B cell (primary cell): ENCODE measurements around the gene C6orf136. TPM values are rescaled to one million over a fixed set of nuclear protein-coding genes. Genes with fewer than 3 reads are reported as not detected.

ENCODE experiments used
- ATAC-seq: fragments of 200-7000 bp; cut with Tn5 transposase; one replicate; pipeline ENCODE4 v1.10.0; 2021; ENCODE audit warnings: low read depth, mild to moderate bottlenecking, moderate number of reproducible peaks, moderate library complexity
- CTCF ChIA-PET: fragments of 350-600 bp; sonication (Branson Sonifier 250); formaldehyde crosslinking; loops from one replicate; lab custom pipeline; 2021; ENCODE audit warnings: antibody characterized with exemption, inconsistent platforms; lab: Charles Lee
- POLR2A ChIA-PET: fragments of 350-600 bp; sonication (Branson Sonifier 250); formaldehyde crosslinking; loops from one replicate; lab custom pipeline; 2021; ENCODE audit warnings: antibody characterized with exemption; lab: Charles Lee
- DNase-seq: peaks from one replicate; pipeline ENCODE4 v3.0.0; 2013
- H2AFZ ChIP-seq: 2 replicates; pipeline ENCODE4 v1.6.1; 2012; ENCODE audit warnings: mild to moderate bottlenecking, low read depth, low read length; ENCODE audit not compliant: insufficient read depth, poor library complexity, severe bottlenecking
- H3K27ac ChIP-seq, 2 donors: 1 replicate in 1 of 2; 2 replicates in 1 of 2; pipeline ENCODE4 v1.5.1; 2012 to 2013; ENCODE audit warnings: low read length in 2 of 2, mild to moderate bottlenecking in 2 of 2, moderate library complexity in 1 of 2
- H3K27me3 ChIP-seq, 4 experiments: fragments of 200-600 bp in 1 of 4; sonication (generic) in 1 of 4; replicated peaks in 1 of 4; 1 replicate in 2 of 4; 2 replicates in 2 of 4; pipeline versions ENCODE4 v1.6.1 to v1.7.0; 2013 to 2016; ENCODE audit warnings: low read length in 3 of 4, mild to moderate bottlenecking in 2 of 4, mixed read lengths in 1 of 4, moderate library complexity in 1 of 4; ENCODE audit not compliant: insufficient read depth in 4 of 4, control insufficient read depth in 3 of 4; ENCODE audit errors: control extremely low read depth in 1 of 4
- H3K36me3 ChIP-seq, 2 experiments: replicated peaks in 1 of 2; 1 replicate in 1 of 2; 2 replicates in 1 of 2; pipeline versions ENCODE4 v1.6.1 to v1.7.1; 2013; ENCODE audit warnings: low read length in 1 of 2; ENCODE audit not compliant: insufficient read depth in 2 of 2, control insufficient read depth in 1 of 2; ENCODE audit errors: control extremely low read depth in 1 of 2, extremely low read depth in 1 of 2
- H3K4me1 ChIP-seq, 2 donors: fragments of 200-600 bp in 1 of 2; sonication (generic) in 1 of 2; 1 replicate in 1 of 2; 2 replicates in 1 of 2; pipeline versions ENCODE4 v1.5.1 to v1.6.1; 2013 to 2017; ENCODE audit warnings: low read length in 2 of 2; ENCODE audit not compliant: control insufficient read depth in 2 of 2, insufficient read depth in 2 of 2
- H3K4me2 ChIP-seq: replicated peaks from 2 replicates; pipeline ENCODE3; 2012; ENCODE audit warnings: mild to moderate bottlenecking, low read depth, low read length; ENCODE audit not compliant: poor library complexity, severe bottlenecking
- H3K4me3 ChIP-seq, 5 experiments: fragments of 200-600 bp in 1 of 5; sonication (generic) in 1 of 5; 1 replicate in 3 of 5; 2 replicates in 2 of 5; pipeline versions ENCODE4 v1.5.1 to v1.7.0; 2011 to 2016; ENCODE audit warnings: low read length in 4 of 5, mild to moderate bottlenecking in 4 of 5, low read depth in 2 of 5, control low read depth in 1 of 5, moderate library complexity in 1 of 5; ENCODE audit not compliant: insufficient read depth in 1 of 5; ENCODE audit errors: control extremely low read depth in 1 of 5, extremely low read depth in 1 of 5
- H3K79me2 ChIP-seq: fragments of 200-600 bp; sonication (generic); one replicate; pipeline ENCODE4 v1.6.0; 2016; ENCODE audit warnings: low read length; ENCODE audit not compliant: control insufficient read depth, insufficient read depth
- H3K9ac ChIP-seq: fragments of 200-600 bp; sonication (generic); 2 replicates; pipeline ENCODE4 v1.6.1; 2017; ENCODE audit warnings: mild to moderate bottlenecking, low read length, moderate library complexity
- H3K9me3 ChIP-seq, 3 donors: one replicate each; pipeline versions ENCODE4 v1.6.1 to v1.7.1; 2013; ENCODE audit warnings: low read length in 2 of 3; ENCODE audit not compliant: control insufficient read depth in 2 of 3, insufficient read depth in 1 of 3; ENCODE audit errors: control extremely low read depth in 1 of 3
- H4K20me1 ChIP-seq: 2 replicates; pipeline ENCODE4 v1.6.0; 2012; ENCODE audit warnings: mild to moderate bottlenecking, low read length; ENCODE audit not compliant: insufficient read depth, control insufficient read depth, poor library complexity, severe bottlenecking
- H3K27ac Mint-ChIP-seq: one replicate; pipeline ENCODE4 v1.8.0; 2021; ENCODE audit warnings: mixed read lengths
- H3K27me3 Mint-ChIP-seq: one replicate; pipeline ENCODE4 v1.8.0; 2021; ENCODE audit warnings: mixed read lengths
- H3K4me1 Mint-ChIP-seq: one replicate; pipeline ENCODE4 v1.8.0; 2021; ENCODE audit warnings: mixed read lengths
- H3K4me3 Mint-ChIP-seq: one replicate; pipeline ENCODE4 v1.8.0; 2021; ENCODE audit warnings: mixed read lengths
- H3K9me3 Mint-ChIP-seq: one replicate; pipeline ENCODE4 v1.8.0; 2022; ENCODE audit warnings: mixed read lengths; ENCODE audit not compliant: insufficient read depth
- EZH2 ChIP-seq: IDR thresholded peaks from 2 replicates; pipeline ENCODE4 v1.6.1; 2012; ENCODE audit warnings: borderline replicate concordance, low read depth, mild to moderate bottlenecking, moderate library complexity, low read length; ENCODE audit not compliant: insufficient read depth, poor library complexity, severe bottlenecking
- WGBS: methylation state at CpG from one replicate; pipeline ENCODE4 v1.1.5; 2013; ENCODE audit warnings: missing lambda C conversion rate; ENCODE audit not compliant: insufficient coverage; 5-methylcytosine and 5-hydroxymethylcytosine counted together
- intact Hi-C: fragments of 100-400 bp; cut with micrococcal nuclease; formaldehyde crosslinking; loops from one replicate; pipeline ENCODE4 v1.10.0; 2022
- polyA plus RNA-seq: library from polyadenylated mRNA; depleted of rRNA; stranded (reverse); fragments of >200 nt; gene quantifications from 2 replicates; pipeline ENCODE4 v1.2.3, GENCODE V29; 2012
- total RNA-seq, 2 donors: library from RNA; stranded (reverse); fragments of 120-200 nt in 1 of 2; gene quantifications; 1 replicate in 1 of 2; 2 replicates in 1 of 2; pipeline versions ENCODE4 v1.2.3 to v1.2.4, GENCODE V29; 2013 to 2022
- TF ChIP-seq, protein P1 (sequence below): fragments of 200-600 bp; IDR thresholded peaks from one replicate; pipeline ENCODE4 v1.8.0; 2022; ENCODE audit warnings: antibody characterized with exemption, mild to moderate bottlenecking

Gene C6orf136
- total and polyA plus RNA-seq, 2 donors (not counting 1 experiment from before 2014, with no cell fraction given) = 36.6 to 37.2 TPM

DNA sequence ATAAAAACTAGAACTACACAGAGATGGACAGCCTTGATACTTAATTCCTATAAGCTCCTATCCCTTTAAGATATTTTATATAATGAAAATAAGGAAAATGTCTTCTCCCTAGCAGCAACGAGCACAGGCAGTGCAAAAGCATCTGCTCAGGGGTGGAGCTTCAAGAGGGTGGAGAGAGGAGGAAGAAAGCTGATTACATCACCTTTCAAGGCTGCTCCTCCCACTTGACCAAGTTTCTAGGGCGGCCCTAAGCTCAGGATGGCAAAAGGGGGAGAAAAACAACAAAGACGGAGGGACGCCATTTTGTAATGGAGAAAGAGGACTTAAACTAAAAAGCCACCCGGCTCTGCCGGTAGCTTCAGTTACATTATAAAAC is 32.1 kb upstream of the C6orf136 start:
- H3K36me3 ChIP-seq = peaks cover 4 to 20% of the 10 kb centered on the region in 2 experiments
- no peaks in the 10 kb centered on the region for H3K9me3 ChIP-seq
- intact Hi-C loops = loop anchor here (2.0 to 10.0 kb wide), 4 partner anchors 18 to 740 kb away; partner anchors contain the start of genes GTF2H4 and HLA-B
- H3K79me2 ChIP-seq = peaks cover 79% of the 10 kb centered on the region
- H3K4me1 Mint-ChIP-seq = peaks cover 58% of the 10 kb centered on the region
- H3K27me3 Mint-ChIP-seq = no peaks in the 10 kb centered on the region
- peak overlapping the region; percentile 40 for H2AFZ ChIP-seq
- H3K4me1 ChIP-seq = peaks cover 41 to 46% of the 10 kb centered on the region in 2 donors
- H3K4me2 ChIP-seq = peak overlapping the region; percentile 82
- DNase-seq = peak; percentile 95
- no CpG with 5 or more reads among the region's 6 CpGs for WGBS
- no peaks in the 10 kb centered on the region for H3K27me3 ChIP-seq
- H3K4me3 ChIP-seq = peak overlapping the region; percentile 89 to 100 (median 98)
- peak; percentile 52 for ATAC-seq
- H3K27ac ChIP-seq = peak overlapping the region; percentile 99
- peaks cover 3% of the 10 kb centered on the region for H4K20me1 ChIP-seq
- H3K9ac ChIP-seq = peak overlapping the region; percentile 100
- ChIA-PET POLR2A (interaction anchor here (0.6 to 4.0 kb wide), 27 partner anchors 12 to 1730 kb away, joined by 3 to 22 read pairs (median 5); partner anchors contain the start of genes ABCF1, ATAT1, C6orf136 and DHX16), CTCF (interaction anchor here (0.6 to 4.8 kb wide), 18 partner anchors 10 to 1037 kb away, joined by 3 to 41 read pairs (median 4); partner anchors contain the start of genes DHX16 and MDC1)
- no peaks in the 10 kb centered on the region for H3K9me3 Mint-ChIP-seq
- peak overlapping the region; percentile 100 for H3K27ac Mint-ChIP-seq
- TF ChIP-seq, protein P1, sequence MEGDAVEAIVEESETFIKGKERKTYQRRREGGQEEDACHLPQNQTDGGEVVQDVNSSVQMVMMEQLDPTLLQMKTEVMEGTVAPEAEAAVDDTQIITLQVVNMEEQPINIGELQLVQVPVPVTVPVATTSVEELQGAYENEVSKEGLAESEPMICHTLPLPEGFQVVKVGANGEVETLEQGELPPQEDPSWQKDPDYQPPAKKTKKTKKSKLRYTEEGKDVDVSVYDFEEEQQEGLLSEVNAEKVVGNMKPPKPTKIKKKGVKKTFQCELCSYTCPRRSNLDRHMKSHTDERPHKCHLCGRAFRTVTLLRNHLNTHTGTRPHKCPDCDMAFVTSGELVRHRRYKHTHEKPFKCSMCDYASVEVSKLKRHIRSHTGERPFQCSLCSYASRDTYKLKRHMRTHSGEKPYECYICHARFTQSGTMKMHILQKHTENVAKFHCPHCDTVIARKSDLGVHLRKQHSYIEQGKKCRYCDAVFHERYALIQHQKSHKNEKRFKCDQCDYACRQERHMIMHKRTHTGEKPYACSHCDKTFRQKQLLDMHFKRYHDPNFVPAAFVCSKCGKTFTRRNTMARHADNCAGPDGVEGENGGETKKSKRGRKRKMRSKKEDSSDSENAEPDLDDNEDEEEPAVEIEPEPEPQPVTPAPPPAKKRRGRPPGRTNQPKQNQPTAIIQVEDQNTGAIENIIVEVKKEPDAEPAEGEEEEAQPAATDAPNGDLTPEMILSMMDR = no peak
- no peak for TF ChIP-seq EZH2
- peak overlapping the region; percentile 92 for H3K4me3 Mint-ChIP-seq
